GM19238 (cell line): Measurements from ENCODE around the gene ALG6.
"Not testable (repeated sequence)": the region's sequence is repeated elsewhere in the genome, so short reads cannot be mapped to it uniquely, and the experiment has no call there.

Source experiments
- DNase-seq: peaks from one replicate; pipeline ENCODE4 v3.0.0; 2011; ENCODE audit warnings: low spot score; ENCODE audit not compliant: insufficient read length

The ALG6 gene

DNA sequence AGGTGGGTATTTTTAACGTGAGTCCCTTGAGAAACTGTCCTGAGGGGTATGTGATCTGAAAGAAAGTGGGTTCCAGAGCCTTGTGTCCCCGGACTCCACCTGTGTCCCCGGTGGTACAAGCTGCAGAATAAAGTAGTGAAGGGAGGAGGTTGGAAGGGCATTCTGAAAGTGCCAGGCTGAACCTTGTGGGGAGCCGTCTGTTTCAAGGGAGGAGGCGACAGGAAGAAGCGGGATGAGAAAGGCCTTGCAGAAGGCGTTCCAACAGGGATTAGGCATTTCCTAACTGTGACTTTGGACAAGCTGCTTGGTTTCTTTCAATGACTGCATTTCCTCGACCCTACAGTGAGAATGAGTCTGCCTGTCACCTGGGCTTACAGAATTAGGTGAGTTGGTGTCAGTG, 39.3 kb upstream of the ALG6 start:
- DNase-seq = no peak

GRCh38 chr1:63328781-63329180, 38.6 kb upstream of the ALG6 start:
- DNase-seq = no peak

- DNase-seq = no peak
Observed at GRCh38 chr1:63329621-63330330, 37.7 kb upstream of the ALG6 start.

GRCh38 chr1:63330331-63330916, 37.0 kb upstream of the ALG6 start:
- DNase-seq = no peak

DNA sequence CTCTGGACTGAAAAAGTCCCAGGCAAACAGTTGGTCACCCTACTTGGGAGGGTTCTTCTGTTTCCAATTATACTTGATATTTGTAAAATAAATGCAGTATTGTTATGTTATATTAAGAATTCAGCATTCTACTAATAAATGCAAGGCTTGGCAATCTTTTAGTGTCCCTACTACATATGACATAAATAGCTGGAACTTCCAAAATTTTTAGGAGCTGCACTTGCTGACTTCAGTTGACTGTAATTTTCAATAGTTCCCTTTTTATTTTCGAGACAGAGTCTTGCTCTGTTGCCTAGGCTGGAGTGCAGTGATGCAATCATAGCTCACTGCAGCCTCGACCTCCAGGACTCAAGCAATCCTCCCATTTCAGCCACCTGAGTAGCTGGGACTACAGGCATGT, 25.0 kb upstream of the ALG6 start:
- no peak for DNase-seq

DNA sequence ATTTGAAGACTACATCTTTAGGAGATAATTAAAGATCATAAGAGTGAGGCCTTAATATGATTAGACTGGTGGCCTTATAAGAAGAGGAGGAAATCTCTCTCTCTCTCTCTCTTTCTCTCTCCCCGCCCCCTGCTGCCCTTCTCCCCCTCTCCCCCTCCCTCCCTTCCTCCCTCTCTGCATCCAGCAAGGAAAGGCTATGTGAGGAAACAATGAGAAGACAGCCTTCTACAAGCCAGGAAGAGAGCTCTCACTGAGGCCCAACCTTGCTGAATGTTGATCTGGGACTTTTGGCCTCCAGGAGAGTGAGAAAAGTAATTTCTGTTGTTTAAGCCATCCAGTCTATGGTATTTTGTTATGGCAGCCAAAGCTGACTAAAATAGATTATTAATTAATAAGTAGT, 23.5 kb upstream of the ALG6 start:
- DNase-seq = no peak

DNA sequence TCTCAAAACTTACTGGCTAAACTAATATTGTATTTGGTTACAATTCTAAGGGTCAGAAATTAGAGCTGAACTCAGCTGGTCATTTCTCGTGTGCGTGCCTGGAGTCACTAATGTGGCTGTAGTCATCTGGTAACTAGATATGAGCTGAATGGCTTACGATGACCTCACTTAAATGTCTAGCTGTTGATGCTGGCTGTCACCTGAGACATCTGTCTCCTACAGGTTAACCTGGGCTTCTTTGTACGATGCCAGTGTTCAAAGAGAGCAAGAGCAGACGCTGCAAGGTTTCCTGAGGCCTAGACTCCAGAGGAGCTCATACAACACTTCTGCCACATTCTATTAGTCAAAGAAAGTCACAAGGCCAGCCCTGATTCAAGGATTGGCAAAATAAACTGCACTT, 17.1 kb upstream of the ALG6 start:
- no peak for DNase-seq

GRCh38 chr1:63352736-63353135, 14.7 kb upstream of the ALG6 start:
- no peak for DNase-seq

DNA sequence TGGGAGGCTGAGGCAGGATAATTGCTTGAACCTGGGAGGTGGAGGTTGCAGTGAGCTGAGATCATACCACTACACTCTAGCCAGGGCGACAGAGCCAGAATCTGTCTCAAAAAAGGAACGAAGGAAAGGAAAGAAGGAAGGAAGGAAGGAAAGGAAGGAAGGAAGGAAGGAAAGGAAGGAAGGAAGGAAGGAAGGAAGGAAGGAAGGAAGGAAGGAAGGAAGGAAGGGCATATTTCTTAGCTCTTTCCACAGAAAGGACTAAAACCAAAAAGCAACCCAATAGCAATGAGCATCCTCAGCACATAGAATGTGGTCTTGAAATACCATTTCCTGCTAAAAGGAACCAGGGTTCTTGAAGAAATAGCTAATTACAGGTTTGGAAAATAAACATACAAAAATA, 11.2 kb upstream of the ALG6 start:
- DNase-seq = not testable (repeated sequence)

- no peak for DNase-seq
Observed at GRCh38 chr1:63359561-63359960, 7.9 kb upstream of the ALG6 start.

DNA sequence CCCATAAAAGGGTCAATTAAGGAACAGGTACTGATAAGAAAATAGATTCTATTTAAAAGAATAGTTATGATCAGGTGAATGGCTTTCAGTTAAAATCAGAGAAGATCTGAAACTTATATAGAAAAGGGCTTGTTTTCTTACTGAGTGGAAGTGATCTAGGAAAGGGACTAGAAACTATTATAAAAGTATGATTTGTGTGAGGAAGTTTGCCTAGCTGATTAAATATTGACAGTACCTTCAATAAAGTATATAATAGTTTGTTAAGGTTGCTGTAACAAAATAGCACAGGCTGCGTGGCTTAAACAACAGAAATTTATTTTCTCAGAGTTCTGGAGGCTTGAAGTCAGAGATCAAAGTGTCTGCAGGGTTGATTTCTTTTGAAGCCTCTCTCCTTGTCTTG, 5.4 kb upstream of the ALG6 start:
- DNase-seq = no peak

- DNase-seq = no peak
Observed at GRCh38 chr1:63362578-63362977, 4.8 kb upstream of the ALG6 start.

DNA sequence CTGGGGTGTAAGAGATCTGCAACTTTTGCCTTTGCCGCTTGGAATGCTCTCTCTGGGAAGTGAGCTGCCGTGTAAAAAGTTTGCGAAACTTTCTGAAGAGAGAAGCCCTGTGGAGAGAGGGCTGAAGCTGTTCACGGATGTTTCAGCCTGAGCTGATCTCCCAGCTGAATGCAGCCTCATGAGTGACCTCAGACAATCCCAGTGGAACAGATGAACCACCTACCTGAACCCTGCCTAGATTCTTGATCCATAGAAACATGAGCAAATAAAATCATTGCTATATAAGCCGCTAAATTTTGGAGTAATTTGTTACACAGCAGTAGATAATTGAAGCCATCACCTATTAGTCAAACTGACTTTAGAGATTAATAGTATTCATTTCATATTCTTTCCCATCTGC, 4.4 kb upstream of the ALG6 start:
- no peak for DNase-seq

DNA sequence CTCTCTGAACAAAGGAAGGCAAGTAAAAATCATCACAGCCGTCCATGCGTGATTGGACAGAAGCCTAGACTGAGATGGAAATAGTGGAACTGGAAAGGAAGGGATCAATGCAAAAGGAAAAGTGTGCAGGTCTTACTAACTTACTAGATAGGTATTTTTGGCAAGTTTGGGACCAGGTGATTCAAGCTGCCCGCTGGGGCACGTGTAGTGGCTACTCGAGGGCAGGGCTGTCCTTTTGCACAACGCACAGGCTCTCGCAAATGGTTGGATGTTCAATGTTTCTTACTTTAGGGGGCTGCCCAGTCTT, 566 bp upstream of the ALG6 start:
- DNase-seq = no peak

GRCh38 chr1:63368131-63368530, 704 bp downstream of the ALG6 start:
- no peak for DNase-seq

- DNase-seq = no peak
Observed at GRCh38 chr1:63379583-63379982, 12.2 kb downstream of the ALG6 start.

GRCh38 chr1:63381741-63382140, 14.3 kb downstream of the ALG6 start:
- DNase-seq = no peak

- no peak for DNase-seq
Observed at GRCh38 chr1:63401945-63402344, 34.5 kb downstream of the ALG6 start.

GRCh38 chr1:63403386-63403785, 36.0 kb downstream of the ALG6 start:
- DNase-seq = no peak

- no peak for DNase-seq
Observed at GRCh38 chr1:63405021-63405420, 37.6 kb downstream of the ALG6 start.

GRCh38 chr1:63405987-63406386, 38.6 kb downstream of the ALG6 start:
- DNase-seq = no peak

DNA sequence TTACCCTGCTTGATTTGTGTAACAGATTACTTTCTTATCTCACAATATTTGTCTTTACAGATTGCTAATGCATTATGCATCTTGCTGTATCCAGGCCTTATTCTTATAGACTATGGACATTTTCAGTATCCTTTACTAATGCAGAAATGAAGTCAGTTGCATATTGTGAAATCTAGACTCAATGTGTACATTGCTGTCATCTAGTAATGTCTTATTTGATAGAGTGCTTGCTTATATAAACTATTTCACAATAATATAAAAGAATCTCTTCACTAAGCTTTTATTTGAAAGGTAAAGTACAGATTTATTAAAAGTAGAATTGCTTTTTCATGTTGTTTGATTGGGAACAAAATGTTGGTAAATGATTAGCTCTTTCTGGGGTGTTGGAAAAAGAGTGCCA, 39.6 kb downstream of the ALG6 start:
- DNase-seq = no peak

DNA sequence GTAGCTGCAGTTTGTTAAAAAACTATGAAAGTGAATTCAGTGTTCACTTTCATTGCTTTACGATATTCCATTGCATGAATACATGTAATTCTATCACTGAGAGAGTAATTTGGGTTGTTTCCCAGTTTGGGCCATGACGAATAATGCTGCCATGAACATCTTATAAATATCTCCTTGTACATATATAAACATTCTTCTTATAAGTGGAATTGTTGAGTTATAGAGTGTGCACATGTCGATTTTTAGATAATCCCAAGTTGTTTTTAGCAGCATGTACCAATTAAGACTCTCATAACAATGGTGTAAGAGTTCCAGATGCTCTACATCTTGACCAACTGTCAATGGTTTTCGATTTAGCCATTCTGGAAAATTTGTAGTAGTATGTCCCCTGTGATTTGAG, 40.9 kb downstream of the ALG6 start:
- no peak for DNase-seq

- DNase-seq = no peak
Observed at GRCh38 chr1:63411066-63411465, 43.6 kb downstream of the ALG6 start.
